Measurements from ENCODE around the gene MED17. TPM values are rescaled to one million over a fixed set of nuclear protein-coding genes. Genes with fewer than 3 reads are reported as not detected.

The MED17 gene
- total RNA-seq, 6 donors from 2014 or later, result 13.1 to 33.5 (median 28.1) TPM

GRCh38 chr11:93796441-93797231 is 12.6 kb downstream of the MED17 start:
- DNase-seq (no peak), ATAC-seq (ENCODE audit: low FRiP score in 2 of 2) (no peak)
- TF ChIP-seq POLR2A (IDR thresholded peaks at IDR 0.05) (no peak), EP300 (IDR thresholded peaks at IDR 0.05) (no peak), CTCF (IDR thresholded peaks at IDR 0.05) (no peak), POLR2AphosphoS5 (IDR thresholded peaks at IDR 0.05) (no peak)
- H3K4me3 ChIP-seq, result no peak overlapping the region
- 94% methylated on average over 6 of the region's 6 CpGs for WGBS, 2 donors
- no peaks in the 10 kb centered on the region for H3K4me1 ChIP-seq
- no peaks in the 10 kb centered on the region for H3K9me3 ChIP-seq
- peaks cover 51 to 100% (median 66%) of the 10 kb centered on the region in 4 donors for H3K36me3 ChIP-seq
- no peaks in the 10 kb centered on the region for H3K27me3 ChIP-seq
- H3K27ac ChIP-seq, result no peak overlapping the region

DNA sequence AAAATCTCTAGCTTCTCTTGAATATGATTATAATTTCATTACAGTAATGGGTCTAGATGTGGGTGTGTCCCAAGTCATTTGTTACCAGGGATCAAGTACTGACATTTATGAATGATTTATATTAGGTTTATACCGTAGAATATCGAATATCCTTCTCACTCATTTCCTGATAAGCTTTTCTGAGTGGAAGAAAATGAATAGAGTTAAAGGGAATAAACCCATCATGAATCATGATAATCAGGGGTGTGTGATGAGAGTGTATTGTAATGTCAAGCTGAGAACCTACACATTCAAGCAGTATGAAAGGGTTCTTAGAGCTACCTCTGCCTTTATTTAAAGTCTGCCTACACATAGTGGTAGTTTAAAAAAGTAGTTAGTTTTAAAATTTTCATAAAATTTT is 17.3 kb downstream of the MED17 start:
- H3K4me1 ChIP-seq, result no peaks in the 10 kb centered on the region
- H3K36me3 ChIP-seq, result peaks cover 27 to 97% (median 51%) of the 10 kb centered on the region in 4 donors
- no peaks in the 10 kb centered on the region for H3K27me3 ChIP-seq
- H3K27ac ChIP-seq, result no peak overlapping the region
- H3K9me3 ChIP-seq, result no peaks in the 10 kb centered on the region
- TF ChIP-seq POLR2AphosphoS5 (IDR thresholded peaks at IDR 0.05), result no peak
- TF ChIP-seq CTCF (IDR thresholded peaks at IDR 0.05), result no peak
- TF ChIP-seq EP300 (IDR thresholded peaks at IDR 0.05), result no peak
- no peak for TF ChIP-seq POLR2A (IDR thresholded peaks at IDR 0.05)
- no peak for ATAC-seq (ENCODE audit: low FRiP score in 2 of 2)
- H3K4me3 ChIP-seq, result no peak overlapping the region
- no peak for DNase-seq
- WGBS, 2 donors, result 57 to 78% methylated on average over 2 of the region's 2 CpGs

GRCh38 chr11:93804879-93805278 is 20.8 kb downstream of the MED17 start:
- Histone ChIP-seq H3K36me3 (peaks cover 8 to 97% (median 49%) of the 10 kb centered on the region in 4 donors), H3K27ac (no peak overlapping the region), H3K4me1 (no peaks in the 10 kb centered on the region), H3K27me3 (no peaks in the 10 kb centered on the region), H3K9me3 (no peaks in the 10 kb centered on the region), H3K4me3 (no peak overlapping the region)
- TF ChIP-seq EP300 (IDR thresholded peaks at IDR 0.05), result no peak
- no peak for TF ChIP-seq CTCF (IDR thresholded peaks at IDR 0.05)
- no peak for TF ChIP-seq POLR2A (IDR thresholded peaks at IDR 0.05)
- no peak for TF ChIP-seq POLR2AphosphoS5 (IDR thresholded peaks at IDR 0.05)
- 95 to 96% methylated on average over 2 of the region's 2 CpGs for WGBS, 2 donors
- ATAC-seq (ENCODE audit: low FRiP score in 2 of 2) (no peak), DNase-seq (no peak)

GRCh38 chr11:93807980-93808379 is 23.9 kb downstream of the MED17 start:
- Histone ChIP-seq H3K36me3 (peaks cover 27 to 97% (median 63%) of the 10 kb centered on the region in 4 donors), H3K9me3 (no peaks in the 10 kb centered on the region), H3K27me3 (no peaks in the 10 kb centered on the region), H3K4me3 (no peak overlapping the region), H3K4me1 (no peaks in the 10 kb centered on the region), H3K27ac (no peak overlapping the region)
- ATAC-seq (ENCODE audit: low FRiP score in 2 of 2) (no peak), DNase-seq (no peak)
- TF ChIP-seq EP300 (IDR thresholded peaks at IDR 0.05), result no peak
- TF ChIP-seq POLR2AphosphoS5 (IDR thresholded peaks at IDR 0.05), result no peak
- TF ChIP-seq POLR2A (IDR thresholded peaks at IDR 0.05), result no peak
- no peak for TF ChIP-seq CTCF (IDR thresholded peaks at IDR 0.05)
- 97 to 98% methylated on average over 3 of the region's 3 CpGs for WGBS, 2 donors

GRCh38 chr11:93813974-93814373 is 29.9 kb downstream of the MED17 start:
- TF ChIP-seq POLR2A (IDR thresholded peaks at IDR 0.05), result no peak
- TF ChIP-seq POLR2AphosphoS5 (IDR thresholded peaks at IDR 0.05), result no peak
- TF ChIP-seq EP300 (IDR thresholded peaks at IDR 0.05), result no peak
- DNase-seq (no peak), ATAC-seq (ENCODE audit: low FRiP score in 2 of 2) (no peak)
- no peaks in the 10 kb centered on the region for H3K4me1 ChIP-seq
- no peaks in the 10 kb centered on the region for H3K9me3 ChIP-seq
- peaks cover 27 to 71% (median 50%) of the 10 kb centered on the region in 4 donors for H3K36me3 ChIP-seq
- no peak overlapping the region for H3K27ac ChIP-seq
- H3K27me3 ChIP-seq, result no peaks in the 10 kb centered on the region
- 92 to 99% methylated on average over 5 of the region's 5 CpGs for WGBS, 2 donors
- no peak overlapping the region for H3K4me3 ChIP-seq

Data from upper lobe of left lung (tissue), 6 donors.